RWPE2 (cell line): Measurements from ENCODE around the gene ZNHIT6.
A peak's percentile ranks its signal among the peaks of the same experiment; 100 is the strongest.

Source experiments
- ATAC-seq: fragments of 200-7000 bp; cut with Tn5 transposase; 3 replicates; pipeline ENCODE4 v1.9.1; 2021; ENCODE audit warnings: low read depth
- DNase-seq: peaks from one replicate; pipeline ENCODE4 v3.0.0-alpha.2; 2020; ENCODE audit warnings: low spot score
- H3K27ac ChIP-seq: fragments of 450-650 bp; 2 replicates; pipeline ENCODE4 v1.5.1; 2017; ENCODE audit warnings: mild to moderate bottlenecking; ENCODE audit not compliant: poor library complexity, severe bottlenecking
- H3K27me3 ChIP-seq: fragments of 250-450 bp; sonication (Bioruptor Pico); 2 replicates; pipeline ENCODE4 v1.5.1; 2021; ENCODE audit warnings: mild to moderate bottlenecking, moderate library complexity; ENCODE audit not compliant: insufficient read depth, poor library complexity, severe bottlenecking
- H3K36me3 ChIP-seq: fragments of 250-450 bp; sonication (Bioruptor Pico); 2 replicates; pipeline ENCODE4 v1.5.1; 2020; ENCODE audit warnings: low read depth, mild to moderate bottlenecking, moderate library complexity
- H3K4me1 ChIP-seq: fragments of 250-450 bp; sonication (Bioruptor Pico); 2 replicates; pipeline ENCODE4 v1.5.1; 2021; ENCODE audit warnings: mild to moderate bottlenecking, moderate library complexity; ENCODE audit not compliant: insufficient read depth, poor library complexity, severe bottlenecking
- H3K4me3 ChIP-seq: fragments of 250-450 bp; sonication (Bioruptor Pico); 2 replicates; pipeline ENCODE4 v1.5.1; 2021; ENCODE audit warnings: mild to moderate bottlenecking, moderate library complexity; ENCODE audit not compliant: severe bottlenecking
- H3K9me3 ChIP-seq: fragments of 250-450 bp; sonication (Bioruptor Pico); 2 replicates; pipeline ENCODE4 v1.5.1; 2021; ENCODE audit warnings: mild to moderate bottlenecking, moderate library complexity; ENCODE audit not compliant: severe bottlenecking
- TF ChIP-seq, protein P1 (sequence below): fragments of 450-650 bp; IDR thresholded peaks from one replicate; pipeline ENCODE4 v1.5.1; 2017; ENCODE audit warnings: mild to moderate bottlenecking, moderate library complexity; ENCODE audit not compliant: poor library complexity, severe bottlenecking

Gene ZNHIT6

DNA sequence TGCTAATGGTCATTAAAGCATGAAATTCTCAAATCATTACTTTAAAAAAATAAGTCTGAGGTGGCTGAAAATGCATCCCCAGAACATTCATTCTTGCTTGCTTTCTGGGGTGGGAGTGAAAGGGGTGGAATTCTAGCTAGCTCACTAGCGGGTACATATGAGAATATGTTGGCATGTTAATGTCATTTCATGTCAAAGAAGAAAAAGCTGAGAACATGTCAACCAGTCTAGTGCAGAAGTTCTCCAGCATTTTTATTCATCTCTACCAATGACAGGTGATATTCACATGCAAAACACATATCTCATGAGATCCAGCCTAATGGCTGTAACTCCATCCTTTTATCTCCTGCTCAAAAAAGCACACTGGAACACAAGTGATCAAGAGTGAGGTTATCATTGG lies 49.1 kb downstream of the ZNHIT6 start:
- Histone ChIP-seq H3K27me3 (no peaks in the 10 kb centered on the region), H3K27ac (no peak overlapping the region), H3K36me3 (0 out of 2 replicates have a peak, but pooled peaks cover 9% of the 10 kb centered on the region), H3K9me3 (no peaks in the 10 kb centered on the region), H3K4me3 (no peak overlapping the region), H3K4me1 (peaks cover 13% of the 10 kb centered on the region)
- TF ChIP-seq, protein P1, sequence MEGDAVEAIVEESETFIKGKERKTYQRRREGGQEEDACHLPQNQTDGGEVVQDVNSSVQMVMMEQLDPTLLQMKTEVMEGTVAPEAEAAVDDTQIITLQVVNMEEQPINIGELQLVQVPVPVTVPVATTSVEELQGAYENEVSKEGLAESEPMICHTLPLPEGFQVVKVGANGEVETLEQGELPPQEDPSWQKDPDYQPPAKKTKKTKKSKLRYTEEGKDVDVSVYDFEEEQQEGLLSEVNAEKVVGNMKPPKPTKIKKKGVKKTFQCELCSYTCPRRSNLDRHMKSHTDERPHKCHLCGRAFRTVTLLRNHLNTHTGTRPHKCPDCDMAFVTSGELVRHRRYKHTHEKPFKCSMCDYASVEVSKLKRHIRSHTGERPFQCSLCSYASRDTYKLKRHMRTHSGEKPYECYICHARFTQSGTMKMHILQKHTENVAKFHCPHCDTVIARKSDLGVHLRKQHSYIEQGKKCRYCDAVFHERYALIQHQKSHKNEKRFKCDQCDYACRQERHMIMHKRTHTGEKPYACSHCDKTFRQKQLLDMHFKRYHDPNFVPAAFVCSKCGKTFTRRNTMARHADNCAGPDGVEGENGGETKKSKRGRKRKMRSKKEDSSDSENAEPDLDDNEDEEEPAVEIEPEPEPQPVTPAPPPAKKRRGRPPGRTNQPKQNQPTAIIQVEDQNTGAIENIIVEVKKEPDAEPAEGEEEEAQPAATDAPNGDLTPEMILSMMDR = no peak
- ATAC-seq (no peak), DNase-seq (no peak)

DNA sequence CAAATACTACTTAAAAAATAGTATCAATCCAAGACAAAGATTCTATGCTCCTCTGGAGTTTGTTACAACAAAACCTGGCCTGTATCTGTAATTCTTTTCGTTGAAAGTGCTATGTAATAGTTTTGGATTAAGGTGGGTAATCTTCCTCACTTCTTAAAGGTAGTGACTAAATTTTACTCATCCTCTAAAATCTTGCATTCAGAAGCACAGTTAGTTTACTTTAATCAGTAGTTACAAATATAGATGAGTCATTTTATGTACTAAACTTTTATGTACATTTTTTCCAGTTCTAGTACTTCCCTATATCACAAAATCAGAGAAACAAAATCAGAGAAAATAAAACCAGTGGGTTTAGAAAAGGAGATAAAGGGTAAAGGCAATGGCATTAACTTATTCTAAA lies 51.3 kb downstream of the ZNHIT6 start:
- ATAC-seq (peak; percentile 68), DNase-seq (no peak)
- H3K27ac ChIP-seq = peak overlapping the region; percentile 17

DNA sequence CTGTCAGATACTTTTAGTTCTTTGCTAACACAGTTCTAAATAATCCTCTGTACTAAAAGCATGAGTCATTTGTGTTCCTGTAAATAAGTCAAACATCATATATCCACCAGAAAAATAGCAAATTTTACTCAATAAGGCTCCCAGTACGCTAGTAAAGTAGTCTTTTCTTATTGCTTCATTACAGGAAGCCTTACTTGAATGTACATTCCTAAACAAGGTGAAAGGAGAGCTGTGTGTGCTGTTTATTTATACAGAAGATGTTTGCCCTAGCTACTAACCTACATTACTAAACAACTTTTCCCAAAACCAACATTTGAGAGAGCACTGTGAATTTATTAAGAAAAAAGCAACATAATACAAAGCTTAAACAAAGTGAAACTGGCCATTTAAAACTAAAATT lies 52.0 kb downstream of the ZNHIT6 start:
- Histone ChIP-seq H3K36me3 (peaks cover 25% of the 10 kb centered on the region), H3K27me3 (no peaks in the 10 kb centered on the region), H3K4me1 (peaks cover 13% of the 10 kb centered on the region), H3K9me3 (no peaks in the 10 kb centered on the region), H3K27ac (no peak overlapping the region), H3K4me3 (no peak overlapping the region)
- TF ChIP-seq, protein P1 = no peak
- ATAC-seq (no peak), DNase-seq (no peak)

More for the DNA sequence above, 51.3 kb downstream of the ZNHIT6 start:
- Histone ChIP-seq H3K4me1 (peaks cover 13% of the 10 kb centered on the region), H3K9me3 (no peaks in the 10 kb centered on the region), H3K27me3 (no peaks in the 10 kb centered on the region), H3K4me3 (no peak overlapping the region), H3K36me3 (peaks cover 25% of the 10 kb centered on the region)
- TF ChIP-seq, protein P1 = no peak

DNA sequence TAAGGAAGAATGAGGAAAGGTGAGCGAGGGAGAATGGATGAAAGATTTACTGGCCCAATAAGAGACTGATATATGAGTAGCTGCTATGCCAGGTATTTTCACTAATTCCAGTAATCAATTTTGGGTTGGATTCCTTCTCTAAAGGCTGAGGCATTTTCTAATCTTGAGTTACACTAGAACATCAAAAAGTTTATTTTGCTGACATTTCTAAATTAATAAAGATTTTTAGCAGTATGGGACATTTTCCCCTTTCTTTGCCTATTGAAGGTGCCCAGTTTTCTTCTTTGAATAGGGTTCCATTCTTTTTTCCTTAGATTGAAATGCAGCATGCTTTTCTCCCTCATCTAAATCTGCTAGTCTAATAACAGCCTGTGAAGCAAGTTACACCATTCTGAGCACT lies 52.9 kb downstream of the ZNHIT6 start:
- DNase-seq (no peak), ATAC-seq (no peak)
- no peaks in the 10 kb centered on the region for H3K9me3 ChIP-seq
- TF ChIP-seq, protein P1 = no peak
- peaks cover 13% of the 10 kb centered on the region for H3K4me1 ChIP-seq
- no peak overlapping the region for H3K4me3 ChIP-seq
- H3K36me3 ChIP-seq = peaks cover 25% of the 10 kb centered on the region
- H3K27ac ChIP-seq = no peak overlapping the region
- no peaks in the 10 kb centered on the region for H3K27me3 ChIP-seq

DNA sequence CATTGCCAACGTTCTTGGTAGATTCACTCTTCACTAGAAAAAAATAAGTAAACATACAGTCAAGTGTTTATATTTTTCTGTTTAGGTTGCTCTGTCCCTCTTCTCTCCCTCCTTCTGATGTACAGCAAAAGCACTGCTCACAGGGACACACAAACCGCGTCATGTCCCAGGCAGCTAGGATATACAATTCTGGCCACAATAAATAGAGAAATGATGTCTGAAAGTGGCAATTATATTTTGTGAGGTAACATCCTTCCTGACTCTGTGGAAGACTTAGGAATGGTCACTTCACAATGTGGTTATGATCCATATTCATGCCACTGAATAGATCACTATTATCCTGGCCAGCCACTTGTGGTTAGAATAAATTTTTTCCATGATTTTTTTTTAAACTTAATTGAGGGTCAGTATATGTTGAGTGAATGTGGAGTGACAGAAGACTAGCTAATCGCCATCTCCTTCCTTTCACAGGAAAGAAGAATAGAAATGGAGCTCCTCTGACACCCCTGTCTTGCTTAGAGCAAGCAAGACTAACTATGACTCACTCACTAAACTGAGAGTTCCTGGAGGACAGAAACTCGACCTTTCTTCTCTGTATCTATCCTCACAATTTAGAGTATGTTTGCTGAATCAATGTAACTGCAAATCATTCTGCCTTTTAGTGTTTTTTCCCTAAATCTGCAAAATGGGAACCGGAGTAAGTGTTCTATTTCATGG lies 54.0 kb downstream of the ZNHIT6 start:
- peaks cover 13% of the 10 kb centered on the region for H3K4me1 ChIP-seq
- TF ChIP-seq, protein P1 = no peak
- peak; percentile 79 for ATAC-seq
- H3K27me3 ChIP-seq = no peaks in the 10 kb centered on the region
- no peaks in the 10 kb centered on the region for H3K9me3 ChIP-seq
- no peak overlapping the region for H3K27ac ChIP-seq
- H3K36me3 ChIP-seq = peaks cover 23% of the 10 kb centered on the region
- no peak overlapping the region for H3K4me3 ChIP-seq
- DNase-seq = no peak
